Measurements from ENCODE around the gene ZNF789.
"Not testable (repeated sequence)": the region's sequence is repeated elsewhere in the genome, so short reads cannot be mapped to it uniquely, and the experiment has no call there.

ZNF789 gene

GRCh38 chr7:99499371-99499720 is 26.7 kb downstream of the ZNF789 start:
- DNase-seq (ENCODE audit: low spot score) = no peak
- no peak overlapping the region for H4K91ac ChIP-seq (ENCODE audit: low read depth, low read length, poor library complexity)
- H3K4me3 ChIP-seq (ENCODE audit: low read length in 2 of 2) = peak overlapping the region; percentile 84 to 94
- H4K8ac ChIP-seq (ENCODE audit: low read depth, low read length) = no peak overlapping the region
- no peak overlapping the region for H2BK5ac ChIP-seq (ENCODE audit: low read length)
- no peak overlapping the region for H3K18ac ChIP-seq (ENCODE audit: low read length)
- H2BK15ac ChIP-seq (ENCODE audit: low read length) = no peak overlapping the region
- H3K4me1 ChIP-seq (ENCODE audit: control insufficient read depth in 2 of 2, insufficient read depth in 1 of 2, low read depth in 1 of 2, low read length in 2 of 2) = peaks cover 7 to 8% of the 10 kb centered on the region in 2 donors
- H3K27ac ChIP-seq (replicated peaks; ENCODE audit: low read length) = no peak overlapping the region
- H3K14ac ChIP-seq (ENCODE audit: low read length) = no peak overlapping the region
- no peak overlapping the region for H2AK5ac ChIP-seq (ENCODE audit: low read depth, low read length)
- no peak overlapping the region for H2BK12ac ChIP-seq (ENCODE audit: low read length)
- WGBS, 2 donors (ENCODE audit: extremely low coverage in 2 of 2, insufficient read length in 2 of 2, insufficient replicate concordance in 1 of 2) = no CpG with 5 or more reads among the region's 14 CpGs
- peaks cover 10% of the 10 kb centered on the region for H3K79me1 ChIP-seq (ENCODE audit: low read depth, low read length)
- no peak overlapping the region for H3K4ac ChIP-seq (ENCODE audit: low read length)
- peaks cover 0 to 7% of the 10 kb centered on the region in 2 donors for H3K9me3 ChIP-seq (replicated peaks in 1 of 2; ENCODE audit: control insufficient read depth in 2 of 2, insufficient read depth in 1 of 2, low read depth in 1 of 2, low read length in 2 of 2)
- peaks cover 2 to 31% of the 10 kb centered on the region in 2 donors for H3K36me3 ChIP-seq (replicated peaks in 1 of 2; ENCODE audit: control insufficient read depth in 2 of 2, insufficient read depth in 2 of 2, low read length in 2 of 2)
- H3K9ac ChIP-seq (ENCODE audit: low read depth, low read length, poor library complexity) = peak overlapping the region; percentile 96
- H2AFZ ChIP-seq (ENCODE audit: low read length) = peak overlapping the region; percentile 95
- no peak overlapping the region for H3K23ac ChIP-seq (ENCODE audit: low read depth, low read length, poor library complexity)
- no peaks in the 10 kb centered on the region for H3K27me3 ChIP-seq (ENCODE audit: control insufficient read depth in 3 of 3, insufficient read depth in 3 of 3, low read depth in 1 of 3, low read length in 3 of 3)
- H3K4me2 ChIP-seq (ENCODE audit: insufficient read depth, low read length, poor library complexity, severe bottlenecking) = peak overlapping the region; percentile 85
- H2BK120ac ChIP-seq (ENCODE audit: low read depth, low read length) = no peak overlapping the region

GRCh38 chr7:99499721-99500636 is 27.3 kb downstream of the ZNF789 start, which contains the start of gene ZNF394:
Gene ZNF394 (minus strand): TSS chr7:99500281. CDS start chr7:99500093, 188 bp downstream.
- Histone ChIP-seq H3K18ac (ENCODE audit: low read length) (peak within 1 kb of the TSS; percentile 84), H3K23ac (ENCODE audit: low read depth, low read length, poor library complexity) (peak within 1 kb of the TSS; percentile 66), H3K9me3 (replicated peaks in 1 of 2; ENCODE audit: control insufficient read depth in 2 of 2, insufficient read depth in 1 of 2, low read depth in 1 of 2, low read length in 2 of 2) (peaks cover 0 to 4% of the 10 kb centered on the region in 2 donors), H4K91ac (ENCODE audit: low read depth, low read length, poor library complexity) (no peak within 1 kb of the TSS), H2BK5ac (ENCODE audit: low read length) (no peak within 1 kb of the TSS), H3K79me1 (ENCODE audit: low read depth, low read length) (peaks cover 10% of the 10 kb centered on the region), H2BK120ac (ENCODE audit: low read depth, low read length) (no peak within 1 kb of the TSS), H3K36me3 (replicated peaks in 1 of 2; ENCODE audit: control insufficient read depth in 2 of 2, insufficient read depth in 2 of 2, low read length in 2 of 2) (peaks cover 0 to 26% of the 10 kb centered on the region in 2 donors), H3K4ac (ENCODE audit: low read length) (no peak within 1 kb of the TSS), H2AFZ (ENCODE audit: low read length) (peak within 1 kb of the TSS; percentile 95), H3K4me2 (ENCODE audit: insufficient read depth, low read length, poor library complexity, severe bottlenecking) (peak within 1 kb of the TSS; percentile 85), H2AK5ac (ENCODE audit: low read depth, low read length) (peak within 1 kb of the TSS; percentile 43), H4K8ac (ENCODE audit: low read depth, low read length) (peak within 1 kb of the TSS; percentile 4), H3K9ac (ENCODE audit: low read depth, low read length, poor library complexity) (peak within 1 kb of the TSS; percentile 96), H3K4me3 (ENCODE audit: low read length in 2 of 2) (peak within 1 kb of the TSS; percentile 84 to 94), H3K27ac (replicated peaks; ENCODE audit: low read length) (peak within 1 kb of the TSS; percentile 58), H3K4me1 (ENCODE audit: control insufficient read depth in 2 of 2, insufficient read depth in 1 of 2, low read depth in 1 of 2, low read length in 2 of 2) (peaks cover 7 to 8% of the 10 kb centered on the region in 2 donors), H3K27me3 (ENCODE audit: control insufficient read depth in 3 of 3, insufficient read depth in 3 of 3, low read depth in 1 of 3, low read length in 3 of 3) (no peaks in the 10 kb centered on the region), H3K14ac (ENCODE audit: low read length) (no peak within 1 kb of the TSS), H2BK12ac (ENCODE audit: low read length) (no peak within 1 kb of the TSS), H2BK15ac (ENCODE audit: low read length) (no peak within 1 kb of the TSS)
- WGBS, 2 donors (ENCODE audit: extremely low coverage in 2 of 2, insufficient read length in 2 of 2, insufficient replicate concordance in 1 of 2) = no CpG with 5 or more reads among the region's 68 CpGs
- peak; percentile 91 for DNase-seq (ENCODE audit: low spot score)

- Histone ChIP-seq H3K79me1 (ENCODE audit: low read depth, low read length) (peaks cover 10% of the 10 kb centered on the region), H3K27me3 (ENCODE audit: control insufficient read depth in 3 of 3, insufficient read depth in 3 of 3, low read depth in 1 of 3, low read length in 3 of 3) (no peaks in the 10 kb centered on the region), H2BK12ac (ENCODE audit: low read length) (no peak overlapping the region), H2AFZ (ENCODE audit: low read length) (peak overlapping the region; percentile 95), H4K91ac (ENCODE audit: low read depth, low read length, poor library complexity) (no peak overlapping the region), H3K27ac (replicated peaks; ENCODE audit: low read length) (peak overlapping the region; percentile 58), H3K23ac (ENCODE audit: low read depth, low read length, poor library complexity) (no peak overlapping the region), H3K4me2 (ENCODE audit: insufficient read depth, low read length, poor library complexity, severe bottlenecking) (peak overlapping the region; percentile 49), H2BK15ac (ENCODE audit: low read length) (no peak overlapping the region), H2BK120ac (ENCODE audit: low read depth, low read length) (no peak overlapping the region), H3K4me3 (ENCODE audit: low read length in 2 of 2) (peak overlapping the region; percentile 84 to 94), H2BK5ac (ENCODE audit: low read length) (no peak overlapping the region), H3K36me3 (replicated peaks in 1 of 2; ENCODE audit: control insufficient read depth in 2 of 2, insufficient read depth in 2 of 2, low read length in 2 of 2) (peaks cover 0 to 26% of the 10 kb centered on the region in 2 donors), H3K4me1 (ENCODE audit: control insufficient read depth in 2 of 2, insufficient read depth in 1 of 2, low read depth in 1 of 2, low read length in 2 of 2) (peaks cover 8 to 9% of the 10 kb centered on the region in 2 donors), H3K9ac (ENCODE audit: low read depth, low read length, poor library complexity) (no peak overlapping the region), H4K8ac (ENCODE audit: low read depth, low read length) (no peak overlapping the region), H3K14ac (ENCODE audit: low read length) (no peak overlapping the region), H3K9me3 (replicated peaks in 1 of 2; ENCODE audit: control insufficient read depth in 2 of 2, insufficient read depth in 1 of 2, low read depth in 1 of 2, low read length in 2 of 2) (peaks cover 0 to 4% of the 10 kb centered on the region in 2 donors), H2AK5ac (ENCODE audit: low read depth, low read length) (peak overlapping the region; percentile 43), H3K18ac (ENCODE audit: low read length) (no peak overlapping the region), H3K4ac (ENCODE audit: low read length) (no peak overlapping the region)
- no peak for DNase-seq (ENCODE audit: low spot score)
- WGBS, 2 donors (ENCODE audit: extremely low coverage in 2 of 2, insufficient read length in 2 of 2, insufficient replicate concordance in 1 of 2) = no CpG with 5 or more reads among the region's 16 CpGs
Measured at GRCh38 chr7:99500637-99501009, 27.9 kb downstream of the ZNF789 start.

GRCh38 chr7:99501236-99501635 is 28.5 kb downstream of the ZNF789 start:
- H2AFZ ChIP-seq (ENCODE audit: low read length); H3K4me2 ChIP-seq (ENCODE audit: insufficient read depth, low read length, poor library complexity, severe bottlenecking); H2BK5ac ChIP-seq (ENCODE audit: low read length); H4K91ac ChIP-seq (ENCODE audit: low read depth, low read length, poor library complexity); H3K9me3 ChIP-seq (replicated peaks in 1 of 2; ENCODE audit: control insufficient read depth in 2 of 2, insufficient read depth in 1 of 2, low read depth in 1 of 2, low read length in 2 of 2); H2BK15ac ChIP-seq (ENCODE audit: low read length); H3K9ac ChIP-seq (ENCODE audit: low read depth, low read length, poor library complexity); H2AK5ac ChIP-seq (ENCODE audit: low read depth, low read length); H3K18ac ChIP-seq (ENCODE audit: low read length); H2BK120ac ChIP-seq (ENCODE audit: low read depth, low read length); H3K4me3 ChIP-seq (ENCODE audit: low read length in 2 of 2); DNase-seq (ENCODE audit: low spot score); H3K27ac ChIP-seq (replicated peaks; ENCODE audit: low read length); H3K27me3 ChIP-seq (ENCODE audit: control insufficient read depth in 3 of 3, insufficient read depth in 3 of 3, low read depth in 1 of 3, low read length in 3 of 3); H3K4ac ChIP-seq (ENCODE audit: low read length); H3K14ac ChIP-seq (ENCODE audit: low read length); H4K8ac ChIP-seq (ENCODE audit: low read depth, low read length); H3K23ac ChIP-seq (ENCODE audit: low read depth, low read length, poor library complexity); H2BK12ac ChIP-seq (ENCODE audit: low read length): not testable (repeated sequence)
- WGBS, 2 donors (ENCODE audit: extremely low coverage in 2 of 2, insufficient read length in 2 of 2, insufficient replicate concordance in 1 of 2) = no CpG with 5 or more reads among the region's 12 CpGs
- Histone ChIP-seq H3K79me1 (ENCODE audit: low read depth, low read length) (peaks cover 11% of the 10 kb centered on the region), H3K36me3 (replicated peaks in 1 of 2; ENCODE audit: control insufficient read depth in 2 of 2, insufficient read depth in 2 of 2, low read length in 2 of 2) (peaks cover 1 to 24% of the 10 kb centered on the region in 2 donors), H3K4me1 (ENCODE audit: control insufficient read depth in 2 of 2, insufficient read depth in 1 of 2, low read depth in 1 of 2, low read length in 2 of 2) (peaks cover 10 to 14% of the 10 kb centered on the region in 2 donors)
